Stimulated activated CD8-positive, alpha-beta memory T cell treated with anti-CD3 and anti-CD28 coated beads, Interleukin-15, amount 100 ng/mL, for 1 hour (primary cell): ENCODE data around the gene ZNF44.

ENCODE experiments used
- DNase-seq: peaks from one replicate; pipeline ENCODE4 v3.0.0-alpha.2; 2020; ENCODE audit warnings: low read depth

ZNF44 gene

DNA sequence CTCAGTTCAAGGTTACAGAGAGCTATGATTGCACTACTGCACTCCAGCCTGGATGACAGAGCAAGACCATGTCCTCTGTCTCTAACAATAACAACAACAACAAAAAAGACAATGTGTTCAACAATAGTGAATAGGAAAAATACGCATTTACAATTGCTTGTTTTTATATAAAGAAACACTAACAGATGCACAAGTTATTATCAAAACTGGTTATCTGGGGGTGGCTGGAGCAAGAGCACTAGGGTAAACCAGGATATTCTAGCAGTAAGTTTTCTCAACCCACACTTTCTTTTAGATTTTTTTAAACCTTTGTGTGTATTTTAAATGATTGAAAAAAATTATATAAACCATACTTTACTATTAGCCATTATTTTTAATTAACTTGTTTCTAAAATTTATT is 33.1 kb downstream of the ZNF44 start:
- no peak for DNase-seq

GRCh38 chr19:12260861-12261260 is 33.8 kb downstream of the ZNF44 start:
- no peak for DNase-seq

GRCh38 chr19:12260236-12260635 is 34.4 kb downstream of the ZNF44 start:
- no peak for DNase-seq

DNA sequence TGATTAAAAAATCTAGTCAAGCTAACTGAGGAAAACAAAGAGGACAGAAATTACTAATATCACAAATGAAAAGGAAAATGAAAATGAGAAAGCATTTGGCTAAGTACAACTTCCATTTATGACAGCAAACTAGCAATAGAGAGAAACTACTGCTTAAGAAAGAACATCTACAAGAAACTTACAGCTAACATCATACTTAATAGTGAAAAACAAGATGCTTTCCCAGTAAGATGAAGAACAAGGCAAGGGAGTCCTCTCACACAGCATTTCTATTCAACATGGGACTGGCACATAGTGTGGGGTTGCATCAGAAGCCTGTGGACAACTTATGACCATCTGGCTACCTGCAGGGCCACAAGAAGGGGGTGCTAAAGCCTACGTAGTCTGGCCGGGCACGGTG is 39.3 kb downstream of the ZNF44 start:
- DNase-seq, result no peak

- DNase-seq, result no peak
These were observed 47.0 kb downstream of the ZNF44 start for GRCh38 chr19:12247644-12248222.

GRCh38 chr19:12244370-12244769 is 50.3 kb downstream of the ZNF44 start:
- no peak for DNase-seq

- DNase-seq, result no peak
These were observed 57.4 kb downstream of the ZNF44 start for GRCh38 chr19:12237143-12237839.

GRCh38 chr19:12232961-12233360 is 61.7 kb downstream of the ZNF44 start:
- DNase-seq, result no peak

DNA sequence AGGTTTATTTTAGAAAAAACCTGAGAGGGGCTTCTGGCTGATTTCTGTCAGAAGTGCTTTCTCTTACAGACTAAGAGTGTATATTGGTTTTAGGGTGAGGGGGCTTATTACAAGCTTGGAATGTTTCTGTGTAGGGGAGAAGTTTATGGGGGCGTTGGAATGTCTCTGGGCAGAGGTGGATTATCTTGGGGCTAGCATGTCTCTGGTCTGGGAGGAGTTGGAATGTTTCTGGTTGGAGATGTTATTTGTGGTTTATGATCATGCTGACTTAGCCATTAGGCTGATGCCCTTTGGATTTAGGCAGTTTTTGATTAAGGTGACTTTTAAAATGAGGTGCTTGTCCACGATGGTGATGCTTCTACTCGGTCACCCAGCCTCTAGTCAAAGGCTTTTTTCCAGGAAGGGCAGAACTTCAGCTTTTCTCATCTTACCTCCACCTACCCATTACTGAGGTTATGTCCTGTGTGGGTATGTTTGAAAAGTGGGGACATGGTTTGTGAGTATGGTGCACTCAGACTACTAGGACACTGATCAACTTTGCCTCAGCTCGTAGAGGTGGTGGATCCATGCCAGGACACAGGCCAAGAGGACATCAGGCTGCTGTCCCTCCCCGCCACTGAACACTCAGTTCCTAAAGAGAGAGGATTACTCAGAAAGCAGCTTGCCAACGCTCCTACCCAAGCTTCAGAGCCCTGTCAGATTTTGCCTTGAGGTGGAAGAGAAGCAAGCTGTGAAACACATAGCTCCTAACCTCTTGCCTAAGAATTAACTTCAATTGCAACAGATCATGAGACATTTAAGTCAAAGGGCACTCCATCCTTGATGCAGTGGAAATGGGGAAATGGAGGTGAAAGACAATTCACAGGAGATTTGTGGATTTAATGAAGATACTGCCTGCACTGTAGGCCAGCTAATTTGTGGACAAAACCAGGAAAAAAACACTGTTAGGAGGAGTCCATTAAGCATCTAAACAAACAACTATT is 63.6 kb downstream of the ZNF44 start:
- DNase-seq, result no peak

DNA sequence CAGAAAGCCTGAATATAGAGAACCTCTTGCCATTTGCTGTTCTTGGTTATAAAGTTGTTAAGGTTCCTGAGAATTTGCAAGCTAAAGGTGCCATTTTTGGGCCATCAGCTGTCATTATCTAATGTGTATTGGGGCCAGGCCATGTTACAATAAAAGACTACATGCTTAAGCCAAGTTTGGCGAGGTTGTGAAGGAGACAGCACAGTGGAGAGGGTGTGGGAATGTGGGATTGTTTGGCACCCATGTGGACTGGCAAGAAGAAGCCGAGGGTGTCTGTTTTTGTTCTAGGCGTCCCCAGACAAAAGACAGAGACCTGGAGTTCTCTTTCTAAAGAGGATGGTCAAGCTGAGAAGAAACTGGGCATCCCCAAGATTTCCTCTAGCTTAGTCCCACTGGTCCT is 64.7 kb downstream of the ZNF44 start:
- no peak for DNase-seq

GRCh38 chr19:12224676-12225075 is 70.0 kb downstream of the ZNF44 start:
- no peak for DNase-seq

GRCh38 chr19:12222980-12223630 is 71.6 kb downstream of the ZNF44 start:
- no peak for DNase-seq
